Subcutaneous adipose tissue (tissue), 4 donors: ENCODE data around the gene CAMKMT. TPM values are rescaled to one million over a fixed set of nuclear protein-coding genes. Genes with fewer than 3 reads are reported as not detected.

Experiments
- total RNA-seq, 4 donors: library from RNA; depleted of rRNA; stranded (reverse); fragments of >200 nt; gene quantifications; one replicate each; pipeline ENCODE4 v1.1.0, GENCODE V29; 2016
- TF ChIP-seq, protein P1 (sequence below): fragments of 450-650 bp; IDR thresholded peaks from one replicate; pipeline ENCODE4 v1.5.1; 2016; ENCODE audit warnings: low read depth, mild to moderate bottlenecking, control low read depth, antibody characterized with exemption, moderate library complexity

CAMKMT gene
- total RNA-seq, 4 donors from 2014 or later: 7.7 to 14.0 (median 10.3) TPM

DNA sequence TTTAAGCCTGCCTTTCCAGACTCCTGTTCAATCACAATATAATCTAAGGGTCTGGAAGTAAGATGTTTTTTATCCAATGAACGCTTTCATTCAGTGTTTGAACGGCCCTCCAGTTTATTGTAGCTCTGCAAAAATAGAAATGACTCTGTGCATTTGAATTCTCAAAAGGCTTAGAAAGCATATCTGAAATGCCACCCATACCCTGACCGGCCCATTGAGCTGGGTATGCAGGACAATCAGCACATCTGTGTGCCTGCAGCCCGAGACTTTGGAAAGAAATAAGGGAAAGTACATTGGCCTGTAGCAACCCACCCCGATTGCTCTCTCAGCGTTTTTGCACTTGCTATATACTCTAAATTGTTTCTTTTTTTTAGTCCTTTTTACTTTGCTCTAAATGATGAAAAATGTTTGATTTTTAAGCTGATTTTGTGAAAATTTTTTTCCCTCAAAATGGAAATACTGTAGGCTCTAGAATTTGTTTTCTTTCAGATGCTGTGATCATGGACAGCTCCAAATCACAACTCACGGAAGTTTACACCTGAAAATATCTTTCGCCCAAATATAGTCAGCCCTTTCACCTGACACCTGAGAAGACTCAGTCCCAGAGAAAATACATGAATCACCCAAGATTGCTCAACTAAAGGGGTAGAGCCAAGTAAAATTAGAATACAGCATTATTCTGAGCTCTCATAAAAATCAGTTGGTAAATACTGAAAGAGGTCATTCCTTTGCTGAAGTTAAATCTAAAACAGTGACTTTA is 385.3 kb downstream of the CAMKMT start:
- TF ChIP-seq, protein P1, sequence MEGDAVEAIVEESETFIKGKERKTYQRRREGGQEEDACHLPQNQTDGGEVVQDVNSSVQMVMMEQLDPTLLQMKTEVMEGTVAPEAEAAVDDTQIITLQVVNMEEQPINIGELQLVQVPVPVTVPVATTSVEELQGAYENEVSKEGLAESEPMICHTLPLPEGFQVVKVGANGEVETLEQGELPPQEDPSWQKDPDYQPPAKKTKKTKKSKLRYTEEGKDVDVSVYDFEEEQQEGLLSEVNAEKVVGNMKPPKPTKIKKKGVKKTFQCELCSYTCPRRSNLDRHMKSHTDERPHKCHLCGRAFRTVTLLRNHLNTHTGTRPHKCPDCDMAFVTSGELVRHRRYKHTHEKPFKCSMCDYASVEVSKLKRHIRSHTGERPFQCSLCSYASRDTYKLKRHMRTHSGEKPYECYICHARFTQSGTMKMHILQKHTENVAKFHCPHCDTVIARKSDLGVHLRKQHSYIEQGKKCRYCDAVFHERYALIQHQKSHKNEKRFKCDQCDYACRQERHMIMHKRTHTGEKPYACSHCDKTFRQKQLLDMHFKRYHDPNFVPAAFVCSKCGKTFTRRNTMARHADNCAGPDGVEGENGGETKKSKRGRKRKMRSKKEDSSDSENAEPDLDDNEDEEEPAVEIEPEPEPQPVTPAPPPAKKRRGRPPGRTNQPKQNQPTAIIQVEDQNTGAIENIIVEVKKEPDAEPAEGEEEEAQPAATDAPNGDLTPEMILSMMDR: no peak

GRCh38 chr2:44747794-44748193 is 386.0 kb downstream of the CAMKMT start:
- TF ChIP-seq, protein P1: no peak

- TF ChIP-seq, protein P1: no peak
Observed at GRCh38 chr2:44751754-44752479, 390.2 kb downstream of the CAMKMT start.

- TF ChIP-seq, protein P1: no peak
Observed at GRCh38 chr2:44752761-44753160, 391.0 kb downstream of the CAMKMT start.

DNA sequence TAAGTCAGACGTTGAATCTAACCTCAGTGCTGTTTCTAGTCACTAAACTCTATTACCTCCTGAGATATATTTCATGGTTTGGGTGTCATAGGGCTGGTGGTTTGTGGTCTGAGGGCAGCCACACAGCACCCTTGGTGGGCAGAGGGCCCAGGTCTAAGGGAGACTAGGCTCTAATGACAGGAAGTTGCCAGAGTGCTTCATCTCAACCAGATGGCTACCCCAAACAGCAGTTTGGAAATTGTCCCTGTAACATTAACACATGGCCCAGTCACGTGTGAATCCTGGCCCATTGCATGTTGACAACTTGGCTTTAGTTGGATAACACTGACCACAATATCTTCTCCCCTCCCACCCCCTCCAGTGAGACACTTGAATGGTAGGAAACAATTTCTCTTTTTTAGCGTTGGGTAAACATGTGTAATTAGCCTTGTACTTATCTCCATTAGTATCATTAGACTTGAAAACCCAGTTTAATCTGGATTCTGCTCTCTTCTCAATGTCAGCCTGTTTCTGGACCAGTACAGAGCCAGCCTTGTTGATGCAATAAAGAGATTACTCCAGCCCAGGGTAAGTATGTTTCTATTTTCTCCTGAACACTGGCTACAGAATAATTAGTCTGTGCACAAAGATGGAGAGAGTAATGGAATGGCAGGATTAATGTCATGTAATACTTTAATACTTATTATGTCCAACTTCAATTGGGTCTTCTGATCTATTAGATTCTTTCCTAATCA is 392.0 kb downstream of the CAMKMT start:
- TF ChIP-seq, protein P1: no peak

GRCh38 chr2:44758591-44758990 is 396.8 kb downstream of the CAMKMT start:
- TF ChIP-seq, protein P1: no peak

- TF ChIP-seq, protein P1: no peak
Observed at GRCh38 chr2:44759823-44760222, 398.1 kb downstream of the CAMKMT start.
